ENCODE results near the gene KRTAP25-1. TPM values are rescaled to one million over a fixed set of nuclear protein-coding genes. Genes with fewer than 3 reads are reported as not detected.

KRTAP25-1 gene
- polyA plus RNA-seq, 1 donor from 2014 or later, result not detected

- H3K9me2 ChIP-seq (ENCODE audit: insufficient read depth, low read length), result no peaks in the 10 kb centered on the region
- TF ChIP-seq POLR2AphosphoS5 (IDR thresholded peaks at IDR 0.05) (no peak), EZH2 (IDR thresholded peaks at IDR 0.05; ENCODE audit: borderline replicate concordance, insufficient read depth, low read length, poor library complexity, severe bottlenecking) (no peak), RAD21 (conservative IDR thresholded peaks at IDR 0.05) (no peak), CTCF (IDR thresholded peaks at IDR 0.05; ENCODE audit: poor library complexity, severe bottlenecking) (no peak), TAF1 (IDR thresholded peaks at IDR 0.05; ENCODE audit: low read depth) (no peak), EP300 (conservative IDR thresholded peaks at IDR 0.05; ENCODE audit: poor library complexity, severe bottlenecking) (no peak), MXI1 (conservative IDR thresholded peaks at IDR 0.05; ENCODE audit: poor library complexity, severe bottlenecking) (no peak), SMC3 (conservative IDR thresholded peaks at IDR 0.05; ENCODE audit: poor library complexity) (no peak), REST (IDR thresholded peaks at IDR 0.05; ENCODE audit: borderline replicate concordance) (no peak)
- no peak within 1 kb of the TSS for H3K4me2 ChIP-seq (ENCODE audit: low read length)
- H3K9me3 ChIP-seq (ENCODE audit: low read length), result no peaks in the 10 kb centered on the region
- no peaks in the 10 kb centered on the region for H3F3A ChIP-seq (ENCODE audit: insufficient read depth, low read length, poor library complexity, severe bottlenecking)
- no peaks in the 10 kb centered on the region for H3K79me2 ChIP-seq (replicated peaks; ENCODE audit: insufficient read depth, low read length)
- no peak within 1 kb of the TSS for H3K9ac ChIP-seq (ENCODE audit: low read length)
- H3K27ac ChIP-seq (ENCODE audit: low read length), result no peak within 1 kb of the TSS
- H4K20me1 ChIP-seq (ENCODE audit: insufficient read depth), result no peaks in the 10 kb centered on the region
- no peaks in the 10 kb centered on the region for H3K27me3 ChIP-seq (ENCODE audit: insufficient read depth, low read depth, low read length)
- H2AFZ ChIP-seq (ENCODE audit: low read depth, low read length), result no peak within 1 kb of the TSS
- no peak within 1 kb of the TSS for H3K4me3 ChIP-seq (ENCODE audit: low read length)
- no peaks in the 10 kb centered on the region for H3K36me3 ChIP-seq (ENCODE audit: insufficient read depth, low read length)
Observed at GRCh38 chr21:30320215-30320614, 30.9 kb upstream of the KRTAP25-1 start, which contains the start of gene KRTAP26-1. Gene KRTAP26-1 (minus strand): TSS chr21:30320315. CDS start chr21:30320035, 280 bp downstream.

GRCh38 chr21:30315701-30316100, 26.4 kb upstream of the KRTAP25-1 start:
- Histone ChIP-seq H3F3A (ENCODE audit: insufficient read depth, low read length, poor library complexity, severe bottlenecking) (no peaks in the 10 kb centered on the region), H3K4me3 (ENCODE audit: low read length) (no peak overlapping the region), H3K4me2 (ENCODE audit: low read length) (no peak overlapping the region), H4K20me1 (ENCODE audit: insufficient read depth) (no peaks in the 10 kb centered on the region), H3K9ac (ENCODE audit: low read length) (no peak overlapping the region), H2AFZ (ENCODE audit: low read depth, low read length) (no peak overlapping the region), H3K27me3 (ENCODE audit: insufficient read depth, low read depth, low read length) (no peaks in the 10 kb centered on the region), H3K36me3 (ENCODE audit: insufficient read depth, low read length) (no peaks in the 10 kb centered on the region), H3K27ac (ENCODE audit: low read length) (no peak overlapping the region), H3K79me2 (replicated peaks; ENCODE audit: insufficient read depth, low read length) (no peaks in the 10 kb centered on the region), H3K9me3 (ENCODE audit: low read length) (no peaks in the 10 kb centered on the region), H3K9me2 (ENCODE audit: insufficient read depth, low read length) (no peaks in the 10 kb centered on the region)
- no peak for TF ChIP-seq SMC3 (conservative IDR thresholded peaks at IDR 0.05; ENCODE audit: poor library complexity)
- TF ChIP-seq TAF1 (IDR thresholded peaks at IDR 0.05; ENCODE audit: low read depth), result no peak
- no peak for TF ChIP-seq POLR2AphosphoS5 (IDR thresholded peaks at IDR 0.05)
- no peak for TF ChIP-seq MXI1 (conservative IDR thresholded peaks at IDR 0.05; ENCODE audit: poor library complexity, severe bottlenecking)
- TF ChIP-seq EZH2 (IDR thresholded peaks at IDR 0.05; ENCODE audit: borderline replicate concordance, insufficient read depth, low read length, poor library complexity, severe bottlenecking), result no peak
- TF ChIP-seq RAD21 (conservative IDR thresholded peaks at IDR 0.05), result no peak
- no peak for TF ChIP-seq CTCF (IDR thresholded peaks at IDR 0.05; ENCODE audit: poor library complexity, severe bottlenecking)
- TF ChIP-seq REST (IDR thresholded peaks at IDR 0.05; ENCODE audit: borderline replicate concordance), result no peak
- no peak for TF ChIP-seq EP300 (conservative IDR thresholded peaks at IDR 0.05; ENCODE audit: poor library complexity, severe bottlenecking)
